IPS DF 4.7 (cell line): Measurements from ENCODE around the gene EED.

Source experiments
- DNase-seq: peaks from one replicate; pipeline ENCODE4 v3.0.0-alpha.2; 2013; ENCODE audit warnings: low spot score; ENCODE audit errors: extremely low read depth

EED gene

GRCh38 chr11:86247608-86248007 lies 3.1 kb downstream of the EED start:
- no peak for DNase-seq

- no peak for DNase-seq
Measured at GRCh38 chr11:86248609-86249008, 4.1 kb downstream of the EED start.

- DNase-seq: no peak
Measured at GRCh38 chr11:86249307-86250098, 5.0 kb downstream of the EED start.

GRCh38 chr11:86251345-86251744 lies 6.8 kb downstream of the EED start:
- no peak for DNase-seq

DNA sequence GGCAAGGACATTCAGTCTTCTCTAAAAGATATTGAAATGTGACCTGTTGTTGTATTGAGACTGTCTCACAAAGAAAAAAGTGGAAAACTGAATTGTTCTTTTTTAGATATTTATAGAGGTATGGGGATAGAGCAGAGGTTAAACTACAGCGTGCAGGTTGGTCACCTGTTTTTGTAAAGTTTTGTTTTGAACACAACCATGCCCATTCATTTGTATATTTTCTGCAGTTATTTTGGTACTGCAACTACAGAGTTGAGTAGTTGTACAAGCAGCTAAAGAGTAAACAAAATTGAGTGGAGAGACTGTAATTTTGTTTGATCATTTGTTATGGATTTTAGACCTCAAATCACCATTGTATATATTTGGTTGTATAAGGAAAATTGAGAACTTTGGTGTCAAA lies 11.3 kb downstream of the EED start:
- no peak for DNase-seq

- DNase-seq: no peak
Measured at GRCh38 chr11:86256608-86257007, 12.1 kb downstream of the EED start.

- no peak for DNase-seq
Measured at GRCh38 chr11:86257446-86257845, 12.9 kb downstream of the EED start.

GRCh38 chr11:86259730-86260129 lies 15.2 kb downstream of the EED start:
- no peak for DNase-seq

DNA sequence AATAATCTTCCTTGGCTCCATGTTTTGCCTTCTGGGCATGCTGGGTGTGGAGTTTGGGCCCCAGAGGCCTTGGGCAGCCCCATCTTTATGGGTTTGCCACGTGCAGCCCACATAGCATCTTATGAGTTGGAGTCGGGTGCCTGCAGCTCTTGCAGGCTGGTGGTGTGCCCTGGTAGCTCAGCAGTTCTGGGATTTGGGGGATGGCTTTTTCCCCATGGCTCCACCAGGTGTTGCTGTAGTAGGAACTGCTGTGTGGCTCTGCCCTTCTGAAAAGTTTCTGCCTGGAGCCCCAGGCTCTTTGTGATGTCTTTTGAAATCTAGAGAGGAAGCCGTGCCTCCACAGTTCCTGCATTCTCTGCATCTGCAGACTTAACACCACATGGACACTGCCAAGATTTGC lies 16.8 kb downstream of the EED start:
- DNase-seq: no peak

DNA sequence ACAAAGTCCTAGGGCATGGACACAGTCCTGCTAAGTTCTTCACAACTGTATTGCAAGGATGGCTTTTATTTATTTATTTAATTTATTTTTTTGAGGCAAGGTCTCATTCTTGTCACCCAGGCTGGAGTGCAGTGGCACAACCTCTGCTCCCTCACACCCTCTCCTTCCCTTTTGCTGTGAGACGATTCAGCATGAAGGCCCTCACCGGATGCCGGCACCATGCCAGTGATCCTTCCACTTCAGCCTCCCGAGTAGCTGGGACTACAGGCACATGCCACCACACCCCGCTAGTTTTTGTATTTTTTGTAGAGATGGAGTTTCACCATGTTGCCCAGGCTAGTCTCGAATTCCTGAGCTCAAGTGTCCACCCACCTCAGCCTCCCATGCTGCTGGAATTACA lies 17.8 kb downstream of the EED start:
- no peak for DNase-seq

DNA sequence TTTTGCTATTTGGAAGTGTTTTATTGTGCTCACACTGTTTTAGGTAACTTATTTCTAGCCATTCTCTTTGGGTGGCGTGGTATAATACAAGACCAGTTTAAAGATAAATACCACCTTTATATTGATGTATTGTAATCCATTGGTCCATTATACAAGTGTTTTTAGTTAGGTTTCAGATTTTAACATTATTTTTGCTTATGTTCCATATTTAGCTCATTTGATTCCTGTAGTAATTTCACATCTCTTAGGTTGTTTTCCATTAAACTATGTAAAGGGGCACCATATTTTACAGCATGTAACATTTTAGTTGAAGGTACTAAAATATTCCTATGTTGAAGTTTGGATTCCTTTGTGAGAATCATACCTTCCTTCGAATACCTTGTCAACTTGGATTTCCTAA lies 20.1 kb downstream of the EED start:
- DNase-seq: no peak

DNA sequence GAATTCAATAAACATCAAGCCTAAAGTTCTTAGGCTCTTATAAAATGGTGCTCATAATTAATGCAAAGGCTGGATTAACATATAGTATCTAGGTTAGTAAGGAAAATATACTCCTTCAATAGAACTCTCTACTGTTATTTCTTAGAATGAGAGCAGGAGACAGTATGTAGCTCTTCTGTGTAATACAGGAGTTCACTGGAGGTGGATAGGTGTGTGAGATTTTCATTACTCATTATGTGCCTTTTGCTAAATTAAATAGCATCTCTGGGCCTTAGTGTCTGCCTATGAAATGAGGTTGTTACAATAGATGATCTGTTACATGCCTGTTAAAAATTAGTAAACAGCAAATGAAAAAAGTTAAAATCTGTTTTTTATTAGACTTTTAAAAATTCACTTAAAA lies 20.6 kb downstream of the EED start:
- no peak for DNase-seq

- no peak for DNase-seq
Measured at GRCh38 chr11:86269645-86270044, 25.1 kb downstream of the EED start.

GRCh38 chr11:86274503-86274902 lies 29.9 kb downstream of the EED start:
- peak; percentile 16 for DNase-seq

- DNase-seq: no peak
Measured at GRCh38 chr11:86274999-86275398, 30.4 kb downstream of the EED start.

DNA sequence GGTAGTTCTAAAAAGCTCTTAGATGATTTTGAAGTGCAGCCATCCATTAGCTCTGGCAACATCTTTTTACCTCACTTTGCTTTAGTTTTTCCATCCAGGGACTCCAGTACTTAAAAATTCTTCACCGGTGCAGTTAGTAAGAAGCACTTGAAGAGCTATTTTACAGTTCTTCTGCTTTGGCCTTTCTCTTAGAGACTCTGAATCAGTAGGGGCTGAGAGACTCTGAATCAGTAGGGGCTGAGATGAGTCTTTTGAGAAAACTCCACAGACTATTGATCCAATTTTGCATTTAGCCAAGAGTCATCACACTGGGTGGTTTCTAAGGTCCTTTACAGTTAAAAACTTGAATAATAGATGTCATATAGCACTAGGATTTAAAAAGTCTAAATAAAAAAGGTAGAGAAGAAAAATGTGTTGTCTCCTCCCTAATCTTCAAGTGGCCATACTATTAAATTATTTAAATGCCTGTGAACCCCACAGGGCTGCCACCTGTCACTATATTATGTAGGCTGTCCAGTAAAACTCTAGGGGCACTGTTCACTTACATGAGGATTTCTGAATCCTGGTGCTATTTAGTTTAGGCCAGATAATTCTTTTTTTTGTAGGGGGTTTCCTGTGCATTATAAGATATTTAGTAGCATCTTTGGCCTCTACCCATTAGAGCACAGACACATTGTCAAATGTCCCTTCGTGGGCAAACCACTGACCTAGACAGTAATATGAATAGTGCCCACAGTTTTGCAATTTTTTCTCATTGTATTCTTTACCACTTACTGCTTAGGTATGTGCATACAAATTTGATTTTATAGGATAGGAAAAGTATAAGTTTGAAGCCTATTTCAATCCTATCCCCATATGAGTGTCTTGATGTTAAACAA lies 31.2 kb downstream of the EED start:
- DNase-seq: no peak

GRCh38 chr11:86277741-86278140 lies 33.2 kb downstream of the EED start:
- DNase-seq: no peak

- DNase-seq: no peak
Measured at GRCh38 chr11:86278226-86278625, 33.7 kb downstream of the EED start.

DNA sequence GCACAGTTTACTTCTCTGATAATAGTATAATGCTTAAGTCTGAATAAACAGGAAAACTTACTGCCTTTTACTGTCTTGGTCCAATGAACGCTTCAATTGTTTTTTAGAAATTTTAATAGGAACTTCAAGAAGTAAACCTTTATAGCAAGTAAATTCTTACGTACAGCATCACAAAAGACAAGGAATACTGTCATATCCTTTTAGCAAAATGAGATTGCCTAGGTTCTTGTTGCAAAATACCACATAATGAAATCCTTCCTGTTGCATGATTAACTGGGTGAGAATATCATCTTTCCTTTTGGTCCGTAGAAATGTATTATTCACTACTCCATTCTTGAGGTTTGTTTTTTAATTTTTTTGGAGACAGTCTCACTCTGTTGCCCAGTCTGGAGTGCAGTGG lies 35.2 kb downstream of the EED start:
- no peak for DNase-seq

DNA sequence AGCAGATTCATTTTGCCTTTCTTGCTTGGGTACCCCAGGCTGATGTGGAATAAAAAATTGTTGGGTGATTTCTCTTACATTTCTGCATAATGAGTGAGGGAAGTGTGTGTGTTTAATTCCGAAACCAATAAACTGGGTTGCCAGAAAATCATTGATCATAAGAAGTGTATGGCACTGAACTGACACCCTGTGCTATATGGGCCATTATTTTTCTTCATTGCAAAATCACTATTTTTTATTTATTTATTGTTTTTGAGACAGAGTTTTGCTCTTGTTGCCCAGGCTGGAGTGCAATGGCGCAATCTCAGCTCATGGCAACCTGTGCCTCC lies 42.9 kb downstream of the EED start:
- no peak for DNase-seq

DNA sequence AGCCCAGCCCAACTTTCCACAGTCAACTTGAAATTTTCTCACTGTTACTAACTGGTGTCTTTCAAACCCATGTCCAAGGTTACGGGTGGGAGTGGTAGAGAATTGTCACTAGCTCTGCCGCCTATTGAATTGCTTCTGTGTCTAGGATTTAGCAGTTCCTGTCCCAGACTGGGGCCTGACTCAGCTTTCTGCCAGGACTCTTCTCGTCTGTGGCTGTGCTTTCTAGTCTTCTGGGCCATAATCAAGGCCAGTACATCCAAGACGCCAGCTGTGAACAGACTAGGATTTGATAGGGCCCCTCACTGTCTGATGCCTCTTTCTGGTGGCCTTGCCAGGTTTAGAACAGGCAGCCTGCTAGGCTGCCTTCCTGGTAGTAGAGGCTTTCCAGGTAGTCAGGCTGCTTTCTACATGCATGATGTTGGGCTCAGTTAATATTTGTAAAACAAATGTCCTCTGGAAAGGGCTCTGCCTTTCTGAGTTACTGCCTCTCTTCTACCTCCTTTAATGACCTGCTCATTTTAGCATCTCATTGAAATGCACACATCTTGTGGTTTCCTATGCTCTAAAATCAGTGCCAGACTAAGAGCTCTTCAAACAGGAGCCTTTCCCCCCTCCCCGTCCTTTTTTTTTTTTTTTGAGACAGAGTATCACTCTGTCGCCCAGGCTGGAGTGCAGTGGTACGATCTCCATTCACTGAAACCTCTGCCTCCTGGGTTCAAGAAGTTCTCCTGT lies 44.4 kb downstream of the EED start:
- no peak for DNase-seq
